ENCODE data around the gene EEF2K. TPM values are rescaled to one million over a fixed set of nuclear protein-coding genes. Genes with fewer than 3 reads are reported as not detected.

EEF2K gene
- total RNA-seq, 2 experiments from 2014 or later, result 23.0 to 24.1 TPM

DNA sequence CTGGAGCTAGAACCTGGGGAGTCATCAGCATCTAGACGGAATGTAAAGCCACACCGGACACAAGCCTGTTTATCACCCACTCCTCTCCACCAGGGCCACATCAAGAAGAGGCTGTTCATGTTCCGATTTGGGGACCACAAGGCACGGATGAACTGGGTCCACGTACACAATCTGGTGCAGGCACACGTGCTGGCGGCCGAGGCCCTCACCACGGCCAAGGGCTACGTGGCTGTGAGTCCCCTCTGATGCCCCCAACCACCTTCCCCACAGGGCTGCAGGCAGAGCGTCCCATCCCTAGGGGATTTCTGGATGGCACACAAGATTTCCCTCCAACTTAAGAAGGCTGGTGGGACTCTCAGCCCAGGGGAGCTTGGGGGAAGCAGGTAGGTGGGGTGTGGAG lies 24.7 kb upstream of the EEF2K start:
- no peak for DNase-seq
- ChIA-PET CTCF (interaction anchor here (0.6 to 1.2 kb wide), 3 partner anchors 8 to 360 kb away, joined by 3 to 4 read pairs (median 3); no protein-coding TSS in a partner anchor), POLR2A (no interaction called here)
- Mint-ChIP-seq H3K4me1 (ENCODE audit: low read depth) (no peaks in the 10 kb centered on the region), H3K36me3 (no peaks in the 10 kb centered on the region), H3K27ac (no peak overlapping the region), H3K4me3 (no peak overlapping the region), H3K9me3 (no peaks in the 10 kb centered on the region), H3K27me3 (no peaks in the 10 kb centered on the region)
- intact Hi-C loops (cut with micrococcal nuclease), result no loop called here

GRCh38 chr16:22181843-22182242 lies 24.2 kb upstream of the EEF2K start:
- intact Hi-C loops (cut with micrococcal nuclease), result no loop called here
- H3K27ac Mint-ChIP-seq, result no peak overlapping the region
- ChIA-PET POLR2A (no interaction called here), CTCF (interaction anchor here (0.7 to 0.8 kb wide), 2 partner anchors 31 to 174 kb away, joined by 3 read pairs; no protein-coding TSS in a partner anchor)
- no peaks in the 10 kb centered on the region for H3K27me3 Mint-ChIP-seq
- no peaks in the 10 kb centered on the region for H3K9me3 Mint-ChIP-seq
- peaks cover under 1% of the 10 kb centered on the region for H3K4me1 Mint-ChIP-seq (ENCODE audit: low read depth)
- DNase-seq, result no peak
- H3K4me3 Mint-ChIP-seq, result no peak overlapping the region
- no peaks in the 10 kb centered on the region for H3K36me3 Mint-ChIP-seq

GRCh38 chr16:22183335-22183734 lies 22.7 kb upstream of the EEF2K start:
- no peaks in the 10 kb centered on the region for H3K36me3 Mint-ChIP-seq
- no peak overlapping the region for H3K4me3 Mint-ChIP-seq
- H3K9me3 Mint-ChIP-seq, result no peaks in the 10 kb centered on the region
- H3K4me1 Mint-ChIP-seq (ENCODE audit: low read depth), result peaks cover 6% of the 10 kb centered on the region
- ChIA-PET POLR2A (no interaction called here), CTCF (interaction anchor here (1.0 kb wide), 1 partner anchor 181 kb away, joined by 3 read pairs; no protein-coding TSS in a partner anchor)
- DNase-seq, result no peak
- H3K27me3 Mint-ChIP-seq, result no peaks in the 10 kb centered on the region
- intact Hi-C loops (cut with micrococcal nuclease), result no loop called here
- no peak overlapping the region for H3K27ac Mint-ChIP-seq

DNA sequence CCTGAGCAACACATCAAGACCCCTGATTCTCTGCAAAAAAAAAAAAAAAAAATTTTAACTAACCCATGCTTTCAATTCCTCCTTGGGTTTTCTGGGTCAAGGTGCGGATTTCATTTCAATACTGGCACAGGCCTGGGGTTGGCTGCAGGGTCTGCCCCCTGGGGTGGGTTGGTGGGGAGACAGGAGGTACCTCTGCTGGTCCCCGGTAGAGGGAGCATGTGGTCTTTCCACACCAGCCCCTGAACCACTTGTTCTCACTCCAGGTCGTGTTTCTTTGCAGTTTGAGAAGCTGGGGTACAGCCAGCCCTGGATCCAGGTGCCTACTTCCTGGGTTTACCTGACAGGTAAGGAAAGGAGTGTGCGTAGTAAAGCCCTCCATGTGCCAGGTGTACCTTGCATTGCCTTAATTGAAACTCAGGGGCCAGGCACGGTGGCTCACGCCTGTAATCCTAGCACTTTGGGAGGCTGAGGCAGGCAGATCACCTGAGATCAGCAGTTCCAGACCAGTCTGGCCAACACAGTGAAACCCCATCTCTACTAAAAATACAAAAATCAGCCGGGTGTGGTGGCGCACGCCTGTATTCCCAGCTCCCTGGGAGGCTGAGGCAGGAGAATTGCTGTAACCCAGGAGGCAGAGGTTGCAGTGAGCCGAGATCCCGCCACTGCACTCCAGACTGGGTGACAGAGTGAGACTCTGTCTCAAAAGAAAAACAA lies 22.0 kb upstream of the EEF2K start:
- Mint-ChIP-seq H3K27ac (no peak overlapping the region), H3K36me3 (no peaks in the 10 kb centered on the region), H3K4me1 (ENCODE audit: low read depth) (peaks cover 14% of the 10 kb centered on the region), H3K4me3 (no peak overlapping the region), H3K27me3 (no peaks in the 10 kb centered on the region), H3K9me3 (no peaks in the 10 kb centered on the region)
- peak; percentile 24 for DNase-seq
- intact Hi-C loops (cut with micrococcal nuclease), result no loop called here
- ChIA-PET POLR2A (no interaction called here), CTCF (interaction anchor here (1.1 kb wide), 1 partner anchor 10 kb away, joined by 3 read pairs; no protein-coding TSS in a partner anchor)

- Mint-ChIP-seq H3K27me3 (no peaks in the 10 kb centered on the region), H3K27ac (no peak overlapping the region), H3K4me1 (ENCODE audit: low read depth) (peaks cover 19% of the 10 kb centered on the region), H3K4me3 (no peak overlapping the region), H3K9me3 (no peaks in the 10 kb centered on the region), H3K36me3 (no peaks in the 10 kb centered on the region)
- no peak for DNase-seq
- CTCF ChIA-PET, result interaction anchor here (1.1 kb wide), 1 partner anchor 10 kb away, joined by 3 read pairs; no protein-coding TSS in a partner anchor
- intact Hi-C loops (cut with micrococcal nuclease), result no loop called here
- POLR2A ChIA-PET, result no interaction called here
Measured at GRCh38 chr16:22184615-22184968, 21.5 kb upstream of the EEF2K start.

GRCh38 chr16:22186517-22186916 lies 19.6 kb upstream of the EEF2K start:
- peak overlapping the region; percentile 11 for H3K27ac Mint-ChIP-seq
- no peak for DNase-seq
- peaks cover 21% of the 10 kb centered on the region for H3K4me1 Mint-ChIP-seq (ENCODE audit: low read depth)
- H3K36me3 Mint-ChIP-seq, result no peaks in the 10 kb centered on the region
- H3K27me3 Mint-ChIP-seq, result no peaks in the 10 kb centered on the region
- CTCF ChIA-PET, result interaction anchor here (0.6 to 4.5 kb wide), 7 partner anchors 18 to 187 kb away, joined by 3 to 44 read pairs (median 12); no protein-coding TSS in a partner anchor
- H3K9me3 Mint-ChIP-seq, result no peaks in the 10 kb centered on the region
- no peak overlapping the region for H3K4me3 Mint-ChIP-seq
- intact Hi-C loops (cut with micrococcal nuclease), result no loop called here
- POLR2A ChIA-PET, result no interaction called here

DNA sequence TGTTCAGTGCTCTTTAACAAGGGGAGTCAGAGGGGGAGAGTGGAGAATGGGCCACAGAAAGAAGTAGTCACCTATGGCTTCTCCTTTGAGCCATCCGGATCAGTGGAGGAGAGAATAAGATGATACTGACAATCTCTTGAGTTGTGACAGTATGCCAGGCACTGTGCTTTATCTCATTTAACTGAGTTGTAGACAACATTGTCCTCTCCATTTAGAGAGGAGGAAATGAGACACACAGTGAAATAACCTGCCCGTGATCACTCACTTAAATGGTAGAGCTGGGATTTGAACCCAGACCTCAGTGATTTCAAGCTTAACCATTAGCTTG lies 17.8 kb upstream of the EEF2K start:
- no peaks in the 10 kb centered on the region for H3K27me3 Mint-ChIP-seq
- H3K4me3 Mint-ChIP-seq, result no peak overlapping the region
- H3K36me3 Mint-ChIP-seq, result no peaks in the 10 kb centered on the region
- peak overlapping the region; percentile 99 for H3K27ac Mint-ChIP-seq
- no peak for DNase-seq
- H3K4me1 Mint-ChIP-seq (ENCODE audit: low read depth), result peaks cover 35% of the 10 kb centered on the region
- ChIA-PET CTCF (interaction anchor here (0.6 to 4.5 kb wide), 39 partner anchors 10 to 581 kb away, joined by 3 to 69 read pairs (median 5); partner anchors contain the start of genes EEF2K, MOSMO, PDZD9 and POLR3E), POLR2A (interaction anchor here (0.9 to 2.2 kb wide), 3 partner anchors 133 to 235 kb away, joined by 3 to 11 read pairs (median 3); partner anchors contain the start of genes PDZD9 and UQCRC2)
- no peaks in the 10 kb centered on the region for H3K9me3 Mint-ChIP-seq
- intact Hi-C loops (cut with micrococcal nuclease), result loop anchor here (1.0 to 2.0 kb wide), 3 partner anchors 89 to 187 kb away; partner anchors contain the start of gene PDZD9

DNA sequence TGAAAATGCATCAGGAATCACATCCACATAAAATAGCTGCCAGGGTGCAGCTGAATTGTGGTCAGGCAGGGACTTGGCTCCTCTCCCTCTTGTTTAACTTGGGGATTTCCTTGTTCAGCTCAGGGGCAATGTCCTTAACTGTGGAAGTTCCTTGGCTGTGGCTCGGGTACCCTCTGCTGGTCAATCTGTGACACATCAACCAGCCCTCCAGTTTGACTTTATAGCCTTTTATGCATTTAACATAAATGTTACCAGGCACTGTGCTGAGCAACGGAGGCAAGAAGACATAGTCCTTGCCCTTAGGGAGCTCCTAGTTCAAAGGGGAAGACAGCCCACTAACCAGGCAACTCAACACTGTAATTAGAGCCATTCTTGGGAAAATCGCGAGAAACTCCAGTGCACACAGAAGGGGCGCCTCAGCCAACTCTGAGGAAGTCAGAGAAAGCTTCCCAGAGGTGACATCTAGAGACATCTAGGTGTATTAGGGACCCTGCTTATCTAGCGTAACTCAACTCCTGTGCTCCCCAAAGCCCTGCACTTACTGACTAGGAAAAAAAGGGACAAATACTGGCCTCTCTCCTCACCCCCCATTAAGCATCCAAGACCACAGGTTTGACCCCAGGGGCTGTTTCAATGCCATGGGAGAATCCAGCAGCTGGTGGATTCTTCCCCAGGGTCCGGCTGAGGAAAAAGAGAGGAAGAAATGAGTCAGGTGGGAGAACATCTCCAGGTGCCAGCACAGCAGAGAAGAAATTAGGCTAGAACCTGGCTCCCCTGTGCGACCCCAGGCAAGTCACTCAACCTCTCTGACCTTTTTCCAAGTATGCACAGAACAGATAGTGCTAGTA lies 17.3 kb upstream of the EEF2K start:
- no peaks in the 10 kb centered on the region for H3K9me3 Mint-ChIP-seq
- CTCF ChIA-PET, result interaction anchor here (0.6 to 4.5 kb wide), 42 partner anchors 8 to 582 kb away, joined by 3 to 69 read pairs (median 5); partner anchors contain the start of genes EEF2K, MOSMO, PDZD9 and POLR3E

DNA sequence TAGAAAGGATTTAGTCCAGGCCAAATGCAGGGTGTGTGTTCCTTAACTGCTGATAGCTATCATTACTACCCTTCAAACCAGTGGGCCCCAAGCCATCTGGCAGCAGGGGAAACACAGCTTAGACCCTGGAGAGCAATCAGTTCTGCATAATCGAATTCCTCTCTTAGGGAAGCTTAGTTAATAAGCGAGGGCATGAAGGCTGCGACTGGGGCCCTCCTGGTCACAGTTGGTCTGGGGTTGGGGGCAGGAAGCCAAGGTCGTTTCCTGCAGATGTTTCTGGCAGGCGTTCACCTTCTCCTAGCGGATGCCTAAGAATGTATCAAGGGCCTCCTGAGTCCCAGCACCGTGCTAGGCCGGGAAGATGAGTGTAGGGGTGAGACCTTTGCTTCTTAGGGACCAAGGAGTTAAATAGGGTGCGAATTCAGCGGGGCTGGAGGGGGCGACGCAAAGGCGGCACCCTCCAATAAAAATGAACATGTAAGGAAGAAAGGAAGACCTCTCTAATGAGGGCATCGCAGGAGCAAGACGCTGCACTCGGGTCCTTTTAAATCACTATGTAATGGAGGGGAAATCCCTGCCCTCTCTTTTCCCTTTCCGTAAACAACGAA lies 16.5 kb upstream of the EEF2K start:
- intact Hi-C loops (cut with micrococcal nuclease), result loop anchor here (1.0 to 10.0 kb wide), 8 partner anchors 17 to 685 kb away; partner anchors contain the start of genes CDR2, EEF2K, METTL9 and POLR3E
- ChIA-PET CTCF (interaction anchor here (0.6 to 4.5 kb wide), 25 partner anchors 9 to 532 kb away, joined by 3 to 69 read pairs (median 6); partner anchors contain the start of genes EEF2K, MOSMO, PDZD9 and POLR3E), POLR2A (interaction anchor here (0.6 to 4.5 kb wide), 6 partner anchors 17 to 237 kb away, joined by 3 to 29 read pairs (median 4); partner anchors contain the start of genes EEF2K, MOSMO, POLR3E and UQCRC2)
- peak overlapping the region; percentile 91 for H3K4me3 Mint-ChIP-seq
- DNase-seq, result peak; percentile 49
- H3K36me3 Mint-ChIP-seq, result no peaks in the 10 kb centered on the region
- H3K27ac Mint-ChIP-seq, result peak overlapping the region; percentile 99
- no peaks in the 10 kb centered on the region for H3K27me3 Mint-ChIP-seq
- no peaks in the 10 kb centered on the region for H3K9me3 Mint-ChIP-seq
- peaks cover 46% of the 10 kb centered on the region for H3K4me1 Mint-ChIP-seq (ENCODE audit: low read depth)

More for the DNA sequence above, 17.3 kb upstream of the EEF2K start:
- peaks cover 41% of the 10 kb centered on the region for H3K4me1 Mint-ChIP-seq (ENCODE audit: low read depth)
- POLR2A ChIA-PET, result interaction anchor here (0.6 to 2.2 kb wide), 6 partner anchors 18 to 236 kb away, joined by 3 to 11 read pairs (median 3); partner anchors contain the start of genes EEF2K, MOSMO, PDZD9 and UQCRC2
- intact Hi-C loops (cut with micrococcal nuclease), result loop anchor here (1.0 to 2.0 kb wide), 3 partner anchors 90 to 188 kb away; partner anchors contain the start of gene PDZD9
- H3K27ac Mint-ChIP-seq, result peak overlapping the region; percentile 99
- H3K4me3 Mint-ChIP-seq, result peak overlapping the region; percentile 91
- peak; percentile 79 for DNase-seq
- H3K27me3 Mint-ChIP-seq, result no peaks in the 10 kb centered on the region
- H3K36me3 Mint-ChIP-seq, result no peaks in the 10 kb centered on the region

- intact Hi-C loops (cut with micrococcal nuclease), result loop anchor here (1.0 to 10.0 kb wide), 7 partner anchors 16 to 685 kb away; partner anchors contain the start of genes CDR2, EEF2K, METTL9 and POLR3E
- ChIA-PET POLR2A (interaction anchor here (1.4 to 4.5 kb wide), 4 partner anchors 107 to 237 kb away, joined by 3 to 29 read pairs (median 8); partner anchors contain the start of genes MOSMO, POLR3E and UQCRC2), CTCF (interaction anchor here (0.6 to 4.5 kb wide), 8 partner anchors 14 to 237 kb away, joined by 3 to 69 read pairs (median 12); partner anchors contain the start of genes PDZD9, POLR3E and UQCRC2)
- DNase-seq, result peak; percentile 95
- Mint-ChIP-seq H3K9me3 (no peaks in the 10 kb centered on the region), H3K27ac (peak overlapping the region; percentile 99), H3K4me3 (peak overlapping the region; percentile 91), H3K4me1 (ENCODE audit: low read depth) (peaks cover 53% of the 10 kb centered on the region), H3K27me3 (no peaks in the 10 kb centered on the region), H3K36me3 (no peaks in the 10 kb centered on the region)
Measured at GRCh38 chr16:22190081-22190775, 15.8 kb upstream of the EEF2K start.
